Mesenchymal stem cell (in vitro differentiated cells and primary cell): Measurements from ENCODE around the gene ADAM11.
A peak's percentile ranks its signal among the peaks of the same experiment; 100 is the strongest.

Experiments
- DNase-seq: peaks from one replicate; pipeline ENCODE4 v3.0.0-alpha.2; 2013
- H2AFZ ChIP-seq: one replicate; pipeline ENCODE4 v1.6.1; 2013; ENCODE audit warnings: low read depth, mild to moderate bottlenecking, control low read depth, inconsistent platforms, low read length, moderate library complexity
- H2AK5ac ChIP-seq: 2 replicates; pipeline ENCODE4 v1.6.1; 2013; ENCODE audit warnings: low read length, moderate library complexity, mild to moderate bottlenecking, inconsistent platforms; ENCODE audit not compliant: severe bottlenecking
- H2BK120ac ChIP-seq: one replicate; pipeline ENCODE4 v1.6.1; 2013; ENCODE audit warnings: low read depth, mild to moderate bottlenecking, inconsistent platforms, low read length, moderate library complexity
- H2BK12ac ChIP-seq, 2 experiments: one replicate each; pipeline ENCODE4 v1.6.1; 2013; ENCODE audit warnings: inconsistent platforms in 2 of 2, low read length in 2 of 2, mild to moderate bottlenecking in 2 of 2, moderate library complexity in 2 of 2, control low read depth in 1 of 2
- H2BK15ac ChIP-seq: one replicate; pipeline ENCODE4 v1.6.1; 2013; ENCODE audit warnings: mild to moderate bottlenecking, low read depth, inconsistent platforms; ENCODE audit not compliant: poor library complexity, severe bottlenecking
- H2BK5ac ChIP-seq: 2 replicates; pipeline ENCODE4 v1.6.1; 2013; ENCODE audit warnings: low read depth, mild to moderate bottlenecking, low read length, control low read depth, inconsistent platforms; ENCODE audit not compliant: poor library complexity, severe bottlenecking
- H3K14ac ChIP-seq, 2 experiments: one replicate each; pipeline ENCODE4 v1.6.1; 2013; ENCODE audit warnings: inconsistent platforms in 2 of 2, low read length in 2 of 2, control low read depth in 1 of 2, mild to moderate bottlenecking in 1 of 2, moderate library complexity in 1 of 2
- H3K18ac ChIP-seq, 2 experiments: one replicate each; pipeline ENCODE4 v1.6.1; 2013; ENCODE audit warnings: inconsistent platforms in 2 of 2, low read length in 2 of 2, control low read depth in 1 of 2, low read depth in 1 of 2, mild to moderate bottlenecking in 1 of 2
- H3K23ac ChIP-seq, 2 experiments: one replicate each; pipeline ENCODE4 v1.6.1; 2013; ENCODE audit warnings: inconsistent platforms in 2 of 2, low read length in 2 of 2, mild to moderate bottlenecking in 2 of 2, moderate library complexity in 2 of 2, control low read depth in 1 of 2
- H3K27ac ChIP-seq: 2 replicates; pipeline ENCODE4 v1.5.1; 2013; ENCODE audit warnings: mild to moderate bottlenecking, moderate library complexity, low read length, control low read depth, inconsistent platforms; ENCODE audit not compliant: poor library complexity, severe bottlenecking
- H3K27me3 ChIP-seq, 2 experiments: 2 replicates each; pipeline versions ENCODE4 v1.6.1 to v1.7.0; 2013; ENCODE audit warnings: low read length in 2 of 2, mild to moderate bottlenecking in 2 of 2, moderate library complexity in 2 of 2, control low read depth in 1 of 2, inconsistent platforms in 1 of 2; ENCODE audit not compliant: control insufficient read depth in 1 of 2, insufficient read depth in 1 of 2
- H3K36me3 ChIP-seq, 2 experiments: 2 replicates each; pipeline versions ENCODE4 v1.6.1 to v1.7.0; 2013; ENCODE audit warnings: low read length in 2 of 2, control low read depth in 1 of 2, inconsistent platforms in 1 of 2, low read depth in 1 of 2, mild to moderate bottlenecking in 1 of 2; ENCODE audit not compliant: insufficient read depth in 2 of 2, control insufficient read depth in 1 of 2
- H3K4ac ChIP-seq, 2 experiments: one replicate each; pipeline ENCODE4 v1.6.1; 2013; ENCODE audit warnings: inconsistent platforms in 2 of 2, low read length in 2 of 2, mild to moderate bottlenecking in 2 of 2, moderate library complexity in 2 of 2, control low read depth in 1 of 2, low read depth in 1 of 2
- H3K4me1 ChIP-seq: 2 replicates; pipeline ENCODE4 v1.6.1; 2013; ENCODE audit warnings: low read depth, low read length, control low read depth; ENCODE audit not compliant: control insufficient read depth, insufficient read depth
- H3K4me2 ChIP-seq: 2 replicates; pipeline ENCODE4 v1.6.1; 2013; ENCODE audit warnings: low read length, mild to moderate bottlenecking, inconsistent platforms; ENCODE audit not compliant: poor library complexity, severe bottlenecking
- H3K4me3 ChIP-seq, 2 experiments: 2 replicates each; pipeline versions ENCODE4 v1.5.1 to v1.7.0; 2013; ENCODE audit warnings: low read length in 2 of 2, mild to moderate bottlenecking in 2 of 2, control low read depth in 1 of 2, low read depth in 1 of 2; ENCODE audit not compliant: insufficient read depth in 1 of 2
- H3K79me1 ChIP-seq: replicated peaks from 2 replicates; pipeline ENCODE4 v1.6.1; 2013; ENCODE audit warnings: mild to moderate bottlenecking, control low read depth, low read length, inconsistent platforms; ENCODE audit not compliant: poor library complexity, severe bottlenecking
- H3K9ac ChIP-seq: 2 replicates; pipeline ENCODE4 v1.7.0; 2013; ENCODE audit warnings: mild to moderate bottlenecking, low read length, moderate library complexity
- H3K9me3 ChIP-seq: 2 replicates; pipeline ENCODE4 v1.7.0; 2013; ENCODE audit warnings: mild to moderate bottlenecking, low read length; ENCODE audit not compliant: control insufficient read depth
- H4K8ac ChIP-seq: one replicate; pipeline ENCODE4 v1.6.1; 2013; ENCODE audit warnings: inconsistent platforms, mild to moderate bottlenecking, low read length, moderate library complexity
- H4K91ac ChIP-seq: one replicate; pipeline ENCODE4 v1.6.1; 2013; ENCODE audit warnings: mild to moderate bottlenecking, low read length, inconsistent platforms
- WGBS: methylation state at CpG from one replicate; pipeline ENCODE4 v1.1.7; 2013; ENCODE audit warnings: mixed read lengths; 5-methylcytosine and 5-hydroxymethylcytosine counted together

Gene ADAM11

DNA sequence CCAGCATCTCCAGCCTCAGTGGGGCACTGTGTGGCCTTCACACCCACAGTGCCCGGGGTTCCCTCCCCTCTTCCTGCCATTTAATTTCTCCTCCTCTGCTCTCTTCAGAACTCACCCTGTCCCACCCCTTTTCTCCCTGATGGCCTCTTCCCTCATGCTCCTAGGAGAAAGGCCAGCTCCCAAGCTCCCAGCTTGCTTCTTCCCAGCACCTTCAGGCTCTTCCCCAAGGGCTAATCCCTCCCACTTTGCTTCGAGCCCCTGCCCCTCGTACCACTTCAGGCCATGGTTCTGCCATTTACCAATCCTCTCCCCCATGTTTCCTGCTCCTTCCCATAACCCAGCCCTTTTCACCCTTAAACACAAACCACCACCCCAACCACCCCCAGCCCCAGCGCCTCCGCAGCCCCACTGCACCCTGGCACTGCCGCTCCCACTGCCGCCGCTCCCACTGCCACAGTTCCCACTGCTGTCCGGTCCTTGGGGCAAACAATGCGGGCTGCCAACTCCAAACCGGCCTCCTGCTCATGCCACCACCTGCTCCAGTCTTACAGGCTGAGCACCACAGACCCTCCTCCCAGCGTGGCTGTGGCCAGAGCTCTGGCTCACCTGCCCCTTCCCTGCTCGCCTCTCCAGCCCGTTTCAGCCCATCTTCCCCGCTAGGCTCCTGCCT, 28.6 kb downstream of the ADAM11 start:
- Histone ChIP-seq H3K9me3 (no peaks in the 10 kb centered on the region), H2BK15ac (no peak overlapping the region), H3K14ac (no peak overlapping the region), H4K91ac (no peak overlapping the region), H3K4me1 (peaks cover under 1% of the 10 kb centered on the region), H3K27ac (no peak overlapping the region), H3K9ac (no peak overlapping the region), H2BK5ac (no peak overlapping the region), H3K79me1 (no peaks in the 10 kb centered on the region), H3K36me3 (no peaks in the 10 kb centered on the region), H2BK120ac (no peak overlapping the region), H3K4me2 (no peak overlapping the region), H3K23ac (no peak overlapping the region), H4K8ac (no peak overlapping the region), H3K4me3 (no peak overlapping the region), H3K4ac (no peak overlapping the region), H2BK12ac (no peak overlapping the region), H2AK5ac (no peak overlapping the region), H2AFZ (no peak overlapping the region), H3K18ac (no peak overlapping the region), H3K27me3 (peaks cover 0 to 9% of the 10 kb centered on the region in 2 experiments)
- 91% methylated on average over 15 of the region's 15 CpGs for WGBS
- no peak for DNase-seq

DNA sequence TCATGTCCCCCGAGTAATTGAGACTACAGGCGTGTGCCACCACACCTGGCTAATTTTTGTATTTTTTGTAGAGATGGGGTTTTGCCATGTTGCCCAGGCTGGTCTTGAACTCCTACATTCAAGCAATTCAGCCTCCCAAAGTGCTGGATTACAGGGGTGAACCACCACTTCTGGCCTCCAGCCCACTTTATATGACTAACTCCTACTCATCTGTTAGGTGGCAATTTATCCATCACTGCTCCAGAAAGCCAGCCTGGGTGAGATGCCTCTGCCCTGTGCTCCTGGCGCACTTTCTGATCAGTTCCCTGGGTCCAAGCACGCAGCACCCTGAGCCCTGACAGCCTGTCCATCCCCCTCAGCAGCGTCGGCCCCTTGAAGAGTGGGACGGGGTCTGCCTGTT, 29.4 kb downstream of the ADAM11 start:
- 85% methylated on average over 5 of the region's 7 CpGs for WGBS
- Histone ChIP-seq H3K4me2 (no peak overlapping the region), H2BK120ac (no peak overlapping the region), H3K18ac (no peak overlapping the region), H3K4me1 (peaks cover 1% of the 10 kb centered on the region), H3K9ac (no peak overlapping the region), H2AFZ (no peak overlapping the region), H4K8ac (no peak overlapping the region), H3K36me3 (no peaks in the 10 kb centered on the region), H4K91ac (no peak overlapping the region), H3K14ac (no peak overlapping the region), H3K27me3 (peaks cover 0 to 9% of the 10 kb centered on the region in 2 experiments), H2BK12ac (no peak overlapping the region), H3K23ac (no peak overlapping the region), H2BK15ac (no peak overlapping the region), H3K4me3 (no peak overlapping the region), H2AK5ac (no peak overlapping the region), H3K27ac (no peak overlapping the region), H3K79me1 (no peaks in the 10 kb centered on the region), H3K9me3 (no peaks in the 10 kb centered on the region), H2BK5ac (no peak overlapping the region), H3K4ac (no peak overlapping the region)
- no peak for DNase-seq

DNA sequence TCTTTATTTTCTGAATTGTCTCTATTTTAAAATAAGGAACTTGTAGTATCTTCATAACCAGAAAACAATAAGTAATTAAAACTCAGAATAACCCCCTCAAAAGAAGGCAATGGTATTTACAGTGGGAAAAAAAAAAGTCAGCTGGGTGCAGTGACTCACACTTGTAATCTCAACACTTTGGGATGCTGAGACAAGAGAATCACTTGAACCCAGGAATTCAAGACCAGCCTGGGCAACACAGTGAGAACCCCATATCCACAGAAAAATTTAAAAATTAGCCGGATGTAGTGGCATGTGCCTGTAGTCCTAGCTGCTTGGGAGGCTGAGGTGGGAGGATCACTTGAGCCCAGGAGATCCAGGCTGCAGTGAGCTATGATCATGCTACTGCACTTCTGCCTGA, 33.5 kb downstream of the ADAM11 start:
- Histone ChIP-seq H3K4me1 (peaks cover 19% of the 10 kb centered on the region), H3K36me3 (peaks cover 0 to 4% of the 10 kb centered on the region in 2 experiments), H3K9me3 (no peaks in the 10 kb centered on the region), H3K27me3 (peaks cover 0 to 1% of the 10 kb centered on the region in 2 experiments), H3K4ac (no peak overlapping the region), H3K23ac (no peak overlapping the region), H3K14ac (no peak overlapping the region), H3K27ac (no peak overlapping the region), H3K18ac (no peak overlapping the region), H3K4me2 (no peak overlapping the region), H2BK15ac (no peak overlapping the region), H2AFZ (no peak overlapping the region), H3K4me3 (no peak overlapping the region), H2BK5ac (no peak overlapping the region), H4K91ac (no peak overlapping the region), H4K8ac (no peak overlapping the region), H2AK5ac (no peak overlapping the region), H2BK120ac (no peak overlapping the region), H3K9ac (no peak overlapping the region), H2BK12ac (no peak overlapping the region), H3K79me1 (peaks cover 2% of the 10 kb centered on the region)
- 43% methylated on average over 1 of the region's 1 CpG for WGBS
- peak; percentile 70 for DNase-seq

DNA sequence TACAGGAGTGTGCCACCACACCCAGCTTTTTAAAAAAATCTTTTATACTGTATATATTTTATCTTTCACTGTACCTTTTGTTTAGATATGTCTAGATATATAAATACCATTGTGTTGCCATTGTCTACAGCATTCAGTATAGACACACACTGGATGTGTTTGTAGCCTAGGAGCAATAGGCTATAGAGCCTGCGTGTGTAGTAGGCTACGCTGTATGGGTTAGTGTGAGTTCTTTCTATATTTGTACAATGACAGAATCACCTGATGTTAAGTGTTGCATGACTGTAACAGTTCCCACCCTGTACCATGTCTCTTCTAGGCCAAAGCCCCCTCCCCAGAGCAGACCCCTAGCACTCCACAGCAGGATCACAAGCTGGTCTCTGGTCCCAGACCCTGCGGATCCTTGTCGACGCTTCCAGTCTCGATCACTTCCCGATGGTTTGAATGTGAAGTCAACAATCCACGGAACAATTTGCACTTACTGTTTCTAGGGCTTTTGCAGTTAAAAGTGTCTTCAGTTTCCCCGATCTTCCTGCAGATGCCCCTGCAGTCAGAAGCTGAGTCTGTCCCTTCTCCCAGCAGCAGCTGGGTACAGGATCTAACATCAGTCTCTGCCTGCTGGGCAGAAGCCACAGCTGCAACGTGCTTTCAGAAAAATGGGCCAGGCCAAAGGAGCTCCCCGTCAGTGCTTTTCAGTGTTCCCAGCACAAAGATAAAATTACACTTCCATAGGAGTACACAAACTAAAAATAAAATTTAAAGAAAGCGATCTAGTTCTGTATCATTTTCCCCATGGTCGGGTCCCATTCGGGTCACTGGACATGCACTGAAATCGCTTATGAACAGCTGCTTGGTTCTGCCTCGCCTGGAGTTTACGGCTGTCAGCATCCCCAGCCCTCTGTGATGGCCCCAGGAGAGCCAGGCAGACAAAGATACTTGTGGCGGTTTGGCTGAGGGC, 35.4 kb downstream of the ADAM11 start:
- no peak overlapping the region for H3K4me3 ChIP-seq
- no peak overlapping the region for H3K23ac ChIP-seq
- no peak overlapping the region for H2AFZ ChIP-seq
- H2AK5ac ChIP-seq: peak overlapping the region; percentile 49
- peaks cover 22% of the 10 kb centered on the region for H3K4me1 ChIP-seq
- peak overlapping the region; percentile 93 for H4K91ac ChIP-seq
- WGBS: 74% methylated on average over 16 of the region's 18 CpGs
- H3K18ac ChIP-seq: peak overlapping the region; percentile 44 to 94
- H3K4ac ChIP-seq: peak overlapping the region; percentile 2 to 97
- peak overlapping the region; percentile 16 for H3K9ac ChIP-seq
- no peak for DNase-seq
- no peaks in the 10 kb centered on the region for H3K9me3 ChIP-seq
- peak overlapping the region; percentile 93 for H2BK15ac ChIP-seq
- no peak overlapping the region for H3K14ac ChIP-seq
- H3K36me3 ChIP-seq: peaks cover 3 to 17% of the 10 kb centered on the region in 2 experiments
- H3K27ac ChIP-seq: peak overlapping the region; percentile 70
- peaks cover 4% of the 10 kb centered on the region for H3K79me1 ChIP-seq
- peak overlapping the region; percentile 11 to 100 for H2BK12ac ChIP-seq
- H3K27me3 ChIP-seq: no peaks in the 10 kb centered on the region
- peak overlapping the region; percentile 94 for H4K8ac ChIP-seq
- no peak overlapping the region for H3K4me2 ChIP-seq
- peak overlapping the region; percentile 79 for H2BK120ac ChIP-seq
- H2BK5ac ChIP-seq: peak overlapping the region; percentile 31
